Measurements from ENCODE around the gene HOXD8.

DNA sequence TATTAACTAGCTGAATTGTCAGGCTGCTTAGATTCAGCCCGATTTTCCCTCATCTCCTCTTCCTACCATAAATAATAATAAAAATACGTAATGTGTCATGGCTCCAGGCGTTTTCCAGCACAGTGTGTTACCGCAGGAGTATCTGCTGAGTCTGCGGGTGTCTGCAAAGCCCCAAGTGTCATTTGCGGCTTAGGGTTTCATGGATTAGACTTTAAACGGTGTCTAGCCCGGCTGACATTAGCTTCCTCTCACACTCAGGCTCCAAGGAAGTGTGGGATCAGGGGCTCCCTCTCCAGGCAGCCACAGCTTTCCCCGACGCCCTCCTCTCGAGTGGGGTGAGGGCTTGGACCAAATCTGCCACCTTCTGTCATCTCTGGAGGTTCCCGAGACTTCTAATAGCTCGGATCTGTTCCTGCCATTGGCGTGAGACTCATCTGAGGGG is 44.9 kb downstream of the HOXD8 start:
- TF ChIP-seq ZFP1 (CRISPR knock-in tag; IDR thresholded peaks at IDR 0.05) (no peak), ZNF232 (CRISPR knock-in tag; IDR thresholded peaks at IDR 0.05) (no peak), TRIM28 (IDR thresholded peaks at IDR 0.05) (no peak), XRCC4 (IDR thresholded peaks at IDR 0.05; ENCODE audit: extremely low read depth, insufficient read depth, insufficient read length) (no peak), ZNF217 (CRISPR knock-in tag; IDR thresholded peaks at IDR 0.05) (no peak), NBN (IDR thresholded peaks at IDR 0.05; ENCODE audit: low read depth) (no peak)
- TF ChIP-seq, protein P1, sequence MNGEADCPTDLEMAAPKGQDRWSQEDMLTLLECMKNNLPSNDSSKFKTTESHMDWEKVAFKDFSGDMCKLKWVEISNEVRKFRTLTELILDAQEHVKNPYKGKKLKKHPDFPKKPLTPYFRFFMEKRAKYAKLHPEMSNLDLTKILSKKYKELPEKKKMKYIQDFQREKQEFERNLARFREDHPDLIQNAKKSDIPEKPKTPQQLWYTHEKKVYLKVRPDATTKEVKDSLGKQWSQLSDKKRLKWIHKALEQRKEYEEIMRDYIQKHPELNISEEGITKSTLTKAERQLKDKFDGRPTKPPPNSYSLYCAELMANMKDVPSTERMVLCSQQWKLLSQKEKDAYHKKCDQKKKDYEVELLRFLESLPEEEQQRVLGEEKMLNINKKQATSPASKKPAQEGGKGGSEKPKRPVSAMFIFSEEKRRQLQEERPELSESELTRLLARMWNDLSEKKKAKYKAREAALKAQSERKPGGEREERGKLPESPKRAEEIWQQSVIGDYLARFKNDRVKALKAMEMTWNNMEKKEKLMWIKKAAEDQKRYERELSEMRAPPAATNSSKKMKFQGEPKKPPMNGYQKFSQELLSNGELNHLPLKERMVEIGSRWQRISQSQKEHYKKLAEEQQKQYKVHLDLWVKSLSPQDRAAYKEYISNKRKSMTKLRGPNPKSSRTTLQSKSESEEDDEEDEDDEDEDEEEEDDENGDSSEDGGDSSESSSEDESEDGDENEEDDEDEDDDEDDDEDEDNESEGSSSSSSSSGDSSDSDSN (IDR thresholded peaks at IDR 0.05; ENCODE audit: borderline replicate concordance in 1 of 2, low read depth in 2 of 2, low read length in 2 of 2), result no peak

All from K562 (cell line).